Measurements from ENCODE around the gene DMRT1.

DMRT1 gene

GRCh38 chr9:1005043-1005667, 163.7 kb downstream of the DMRT1 start:
- DNase-seq, result peak; percentile 25

GRCh38 chr9:1007312-1007711, 165.8 kb downstream of the DMRT1 start:
- DNase-seq, result no peak

- no peak for DNase-seq
Measured at GRCh38 chr9:1008216-1008615, 166.7 kb downstream of the DMRT1 start.

DNA sequence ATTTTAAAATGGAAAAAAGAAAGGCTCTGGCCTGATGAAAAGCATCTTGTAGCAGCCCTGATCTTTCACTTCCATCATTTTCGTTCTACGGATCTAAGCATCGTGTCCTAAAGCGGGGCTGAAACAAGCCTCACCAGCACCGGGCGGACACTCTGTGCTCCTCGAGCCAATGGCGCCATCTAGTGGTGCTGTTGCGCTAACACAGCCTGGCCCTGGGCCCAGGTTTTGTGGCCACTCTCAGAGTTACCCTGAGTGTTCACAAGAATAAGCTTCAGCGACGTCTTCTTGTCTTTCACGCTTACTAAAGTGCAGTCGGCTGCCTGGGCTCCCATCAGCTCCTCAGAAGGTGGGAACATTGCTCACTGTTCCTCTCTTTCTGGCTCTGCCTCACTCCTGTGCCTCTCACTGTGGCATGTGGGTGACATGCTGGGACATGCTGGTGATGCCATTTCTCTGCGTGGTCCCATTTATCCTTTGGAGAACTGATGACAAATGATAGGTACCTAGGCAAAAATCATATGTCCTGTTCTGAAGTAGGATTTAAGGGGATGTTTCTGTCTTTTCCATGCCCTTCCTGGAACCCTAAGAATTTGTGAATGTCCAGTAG, 167.7 kb downstream of the DMRT1 start:
- DNase-seq, result peak; percentile 63

DNA sequence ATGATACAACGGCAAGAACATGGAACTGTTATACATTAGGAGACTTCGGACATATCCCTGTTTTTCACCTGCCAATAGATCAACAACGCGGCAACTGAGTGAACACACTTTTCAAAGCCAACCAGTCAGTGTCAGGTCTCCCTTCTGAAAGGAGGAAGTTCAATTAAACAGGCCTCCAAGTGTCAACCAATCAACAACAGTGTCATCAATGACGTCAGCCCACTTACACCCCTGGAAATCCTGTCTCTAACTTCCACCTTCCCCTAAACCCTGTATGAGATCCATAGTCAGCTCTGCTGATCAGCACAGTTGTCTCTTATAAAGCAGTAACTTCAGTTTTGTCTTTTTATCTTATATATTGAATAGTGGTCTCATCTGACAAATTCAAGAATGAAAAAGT, 171.5 kb downstream of the DMRT1 start:
- no peak for DNase-seq

DNA sequence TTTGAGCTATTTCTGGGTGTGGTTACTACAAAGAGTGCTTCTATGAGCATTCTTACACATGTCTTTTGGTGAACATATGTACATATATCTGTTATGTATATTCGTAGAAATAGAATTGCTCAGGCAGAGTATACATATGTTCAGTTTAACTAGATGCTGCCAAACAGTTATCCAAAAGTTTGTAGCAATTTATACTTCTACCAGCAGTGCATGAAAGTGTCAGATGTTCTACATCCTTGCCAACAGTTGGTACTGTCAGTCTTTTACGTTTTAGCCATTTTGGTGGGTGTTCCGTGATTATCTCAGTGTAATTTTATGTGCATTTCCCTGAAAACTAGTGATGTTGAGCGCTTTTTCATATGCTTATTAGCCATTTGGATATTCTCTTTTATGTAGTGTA, 172.7 kb downstream of the DMRT1 start:
- DNase-seq, result no peak

- DNase-seq, result no peak
Measured at GRCh38 chr9:1014640-1015039, 173.1 kb downstream of the DMRT1 start.

- no peak for DNase-seq
Measured at GRCh38 chr9:1018121-1018520, 176.6 kb downstream of the DMRT1 start.
